ENCODE results near the gene IPO5.

IPO5 gene

GRCh38 chr13:98059276-98059675 is 105.8 kb downstream of the IPO5 start:
- no peak for DNase-seq (ENCODE audit: low spot score)

DNA sequence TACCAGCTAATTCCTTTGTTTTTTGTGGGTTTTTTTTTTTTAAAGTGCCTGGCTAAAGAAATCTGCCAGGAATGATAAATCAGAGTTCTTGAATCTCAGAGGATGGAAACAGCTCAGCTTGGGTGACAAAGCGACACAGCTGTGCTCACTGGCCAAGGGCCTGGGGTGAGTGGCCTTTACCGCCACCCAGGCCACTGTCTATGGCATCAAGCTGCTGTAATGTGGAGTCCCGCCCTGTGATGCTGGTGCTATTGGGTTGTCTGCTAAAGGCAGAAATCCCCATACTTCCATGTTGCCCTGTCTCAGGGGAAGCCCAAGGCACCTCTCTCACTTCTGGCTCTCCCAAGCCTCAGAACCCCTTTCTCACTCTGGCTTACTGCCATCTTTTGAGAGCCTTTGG is 106.8 kb downstream of the IPO5 start:
- no peak for DNase-seq (ENCODE audit: low spot score)

DNA sequence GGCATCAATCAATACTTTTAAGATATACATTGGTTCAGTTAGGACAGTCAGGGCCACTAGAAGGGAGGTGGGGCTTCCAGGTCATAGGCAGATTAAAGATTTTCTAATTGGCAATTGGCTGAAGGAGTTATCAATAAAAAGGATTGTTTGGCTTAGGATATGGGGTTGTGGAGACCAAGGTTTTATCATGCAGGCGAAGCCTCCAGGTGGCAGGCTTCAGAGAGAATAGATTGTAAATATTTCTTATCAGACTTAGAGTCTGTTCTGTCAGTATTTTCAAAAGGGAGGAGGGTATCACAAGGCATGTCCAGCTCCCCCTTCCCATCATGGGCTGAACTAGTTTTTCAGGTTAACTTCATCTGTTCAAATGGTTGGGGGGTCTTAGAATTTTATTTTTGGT is 112.0 kb downstream of the IPO5 start:
- DNase-seq (ENCODE audit: low spot score): no peak

DNA sequence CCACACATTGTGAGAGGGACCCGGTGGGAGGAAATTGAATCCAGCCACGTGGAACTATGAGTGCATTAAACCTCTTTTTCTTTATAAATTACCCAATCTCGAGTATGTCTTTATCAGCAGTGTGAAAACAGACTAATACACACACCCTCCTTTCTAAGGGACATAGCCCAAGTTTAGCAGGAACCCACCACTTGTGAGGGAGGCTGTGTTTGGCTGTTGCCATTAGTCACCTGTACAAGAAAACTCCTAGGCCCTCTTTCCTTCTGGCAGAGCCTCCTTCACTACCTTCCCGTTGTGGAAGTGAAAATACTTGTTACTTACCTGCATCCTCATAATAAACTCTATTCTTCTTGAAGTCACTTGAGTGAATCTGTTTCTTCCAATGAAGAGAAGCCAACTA is 113.2 kb downstream of the IPO5 start:
- DNase-seq (ENCODE audit: low spot score): no peak

- DNase-seq (ENCODE audit: low spot score): no peak
These were observed 115.0 kb downstream of the IPO5 start for GRCh38 chr13:98068521-98068920.

DNA sequence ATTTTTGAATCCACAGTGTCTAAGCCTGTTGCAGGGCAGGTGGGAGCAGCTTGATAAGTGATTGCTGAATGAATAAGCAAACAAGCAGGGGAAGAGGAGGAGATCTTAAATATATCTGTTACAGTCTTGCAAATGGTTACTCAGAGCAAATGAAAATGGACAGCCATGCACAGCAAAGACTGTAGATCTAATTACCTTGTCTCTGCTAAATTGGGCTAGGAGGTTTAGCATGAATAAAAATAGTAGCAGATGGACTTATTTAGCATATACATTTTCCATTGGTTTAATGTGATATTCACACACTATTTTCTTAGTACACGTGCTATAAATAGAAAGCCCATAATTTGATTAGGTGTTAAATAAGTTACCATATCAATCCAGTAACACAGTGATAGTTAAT is 116.5 kb downstream of the IPO5 start:
- DNase-seq (ENCODE audit: low spot score): no peak

- no peak for DNase-seq (ENCODE audit: low spot score)
These were observed 117.8 kb downstream of the IPO5 start for GRCh38 chr13:98071316-98071715.

DNA sequence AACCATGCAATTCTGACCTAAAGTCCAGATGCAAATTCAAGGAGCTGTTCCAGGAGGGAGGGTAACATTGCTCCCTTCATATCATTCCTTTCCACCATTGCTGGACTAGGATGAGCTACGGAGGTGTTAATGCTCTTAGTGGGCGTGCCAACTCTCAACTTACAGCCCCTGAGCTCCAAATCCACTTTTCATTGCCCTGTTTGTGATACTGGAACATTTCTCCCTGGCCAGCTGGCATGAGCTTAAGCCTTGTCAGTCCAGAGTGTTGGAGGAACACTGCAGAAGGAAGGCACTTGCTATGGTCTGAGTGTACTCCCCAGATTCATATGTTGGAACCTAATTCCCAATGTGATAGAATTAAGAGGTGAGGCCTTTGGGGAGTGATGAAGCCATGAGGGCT is 119.0 kb downstream of the IPO5 start:
- DNase-seq (ENCODE audit: low spot score): no peak

Measured in germinal center (tissue), 1 donor.